Measurements from ENCODE around the gene ATXN1. TPM values are rescaled to one million over a fixed set of nuclear protein-coding genes. Genes with fewer than 3 reads are reported as not detected.
A peak's percentile ranks its signal among the peaks of the same experiment; 100 is the strongest.

Gene ATXN1
- total and polyA plus RNA-seq, 2 experiments from 2014 or later = 4.8 to 9.1 TPM

DNA sequence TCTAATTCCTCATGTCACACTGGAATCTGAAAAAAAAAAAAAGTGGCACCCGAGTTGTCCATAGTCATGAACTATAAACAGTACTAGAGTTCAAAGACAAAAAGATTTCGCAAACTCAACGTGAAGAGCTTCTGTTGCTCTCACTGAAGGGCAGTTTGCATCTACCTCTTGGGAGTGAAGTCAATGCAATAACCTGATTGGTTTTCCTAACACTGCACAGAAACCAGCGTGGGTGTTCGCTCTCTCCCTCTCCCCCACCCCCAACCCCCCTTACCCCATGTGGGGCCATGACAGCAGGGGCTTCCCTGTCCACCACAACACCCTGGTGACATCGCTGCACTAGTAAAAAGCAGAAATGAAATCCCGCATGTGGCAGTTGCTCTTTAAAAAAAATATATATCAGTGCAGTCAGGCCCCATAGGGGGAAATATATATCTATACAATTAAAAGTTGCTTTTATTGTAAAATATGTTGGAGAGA lies 456.0 kb downstream of the ATXN1 start (continued):
- TF ChIP-seq REST (IDR thresholded peaks at IDR 0.05; ENCODE audit: unreplicated experiment) = no peak
- TF ChIP-seq STAT1 (IDR thresholded peaks at IDR 0.05; ENCODE audit: unreplicated experiment) = no peak
- no peak for TF ChIP-seq EZH2 (IDR thresholded peaks at IDR 0.05; ENCODE audit: low read depth, unreplicated experiment)

GRCh38 chr6:16302721-16303552 lies 458.3 kb downstream of the ATXN1 start:
- Mint-ChIP-seq H3K4me3 (peak overlapping the region; percentile 53), H3K27ac (no peak overlapping the region), H3K9me3 (no peaks in the 10 kb centered on the region), H3K36me3 (ENCODE audit: low read depth) (no peaks in the 10 kb centered on the region), H3K4me1 (peaks cover 49% of the 10 kb centered on the region), H3K27me3 (ENCODE audit: insufficient read depth, low read depth, poor library complexity) (peaks cover 23% of the 10 kb centered on the region)
- Histone ChIP-seq H2AFZ (peak overlapping the region; percentile 88), H4K20me1 (replicated peaks; ENCODE audit: insufficient read depth) (no peaks in the 10 kb centered on the region), H3K9me2 (ENCODE audit: insufficient read depth) (no peaks in the 10 kb centered on the region), H3K79me2 (replicated peaks; ENCODE audit: insufficient read depth) (no peaks in the 10 kb centered on the region), H3K36me3 (ENCODE audit: insufficient read depth) (no peaks in the 10 kb centered on the region), H3K27me3 (ENCODE audit: insufficient read depth) (no peaks in the 10 kb centered on the region), H3F3A (replicated peaks; ENCODE audit: low read depth) (no peaks in the 10 kb centered on the region), H3K27ac (ENCODE audit: low read depth) (no peak overlapping the region), H3K4me1 (ENCODE audit: insufficient read depth) (peaks cover 33% of the 10 kb centered on the region), H3K4me2 (peak overlapping the region; percentile 45), H3K4me3 (no peak overlapping the region)
- DNase-seq (ENCODE audit: low spot score) (peak; percentile 48), ATAC-seq (peak; percentile 83)
- TF ChIP-seq NANOG (IDR thresholded peaks at IDR 0.05; ENCODE audit: borderline replicate concordance) (no peak), STAT1 (IDR thresholded peaks at IDR 0.05; ENCODE audit: unreplicated experiment) (no peak), CREB1 (CRISPR knock-in tag; IDR thresholded peaks at IDR 0.05; ENCODE audit: low read depth) (no peak), EZH2 (IDR thresholded peaks at IDR 0.05; ENCODE audit: low read depth, unreplicated experiment) (no peak), POLR2AphosphoS5 (IDR thresholded peaks at IDR 0.05; ENCODE audit: low read depth) (no peak), ETS1 (IDR thresholded peaks at IDR 0.05) (no peak)
- TF ChIP-seq, protein P1, sequence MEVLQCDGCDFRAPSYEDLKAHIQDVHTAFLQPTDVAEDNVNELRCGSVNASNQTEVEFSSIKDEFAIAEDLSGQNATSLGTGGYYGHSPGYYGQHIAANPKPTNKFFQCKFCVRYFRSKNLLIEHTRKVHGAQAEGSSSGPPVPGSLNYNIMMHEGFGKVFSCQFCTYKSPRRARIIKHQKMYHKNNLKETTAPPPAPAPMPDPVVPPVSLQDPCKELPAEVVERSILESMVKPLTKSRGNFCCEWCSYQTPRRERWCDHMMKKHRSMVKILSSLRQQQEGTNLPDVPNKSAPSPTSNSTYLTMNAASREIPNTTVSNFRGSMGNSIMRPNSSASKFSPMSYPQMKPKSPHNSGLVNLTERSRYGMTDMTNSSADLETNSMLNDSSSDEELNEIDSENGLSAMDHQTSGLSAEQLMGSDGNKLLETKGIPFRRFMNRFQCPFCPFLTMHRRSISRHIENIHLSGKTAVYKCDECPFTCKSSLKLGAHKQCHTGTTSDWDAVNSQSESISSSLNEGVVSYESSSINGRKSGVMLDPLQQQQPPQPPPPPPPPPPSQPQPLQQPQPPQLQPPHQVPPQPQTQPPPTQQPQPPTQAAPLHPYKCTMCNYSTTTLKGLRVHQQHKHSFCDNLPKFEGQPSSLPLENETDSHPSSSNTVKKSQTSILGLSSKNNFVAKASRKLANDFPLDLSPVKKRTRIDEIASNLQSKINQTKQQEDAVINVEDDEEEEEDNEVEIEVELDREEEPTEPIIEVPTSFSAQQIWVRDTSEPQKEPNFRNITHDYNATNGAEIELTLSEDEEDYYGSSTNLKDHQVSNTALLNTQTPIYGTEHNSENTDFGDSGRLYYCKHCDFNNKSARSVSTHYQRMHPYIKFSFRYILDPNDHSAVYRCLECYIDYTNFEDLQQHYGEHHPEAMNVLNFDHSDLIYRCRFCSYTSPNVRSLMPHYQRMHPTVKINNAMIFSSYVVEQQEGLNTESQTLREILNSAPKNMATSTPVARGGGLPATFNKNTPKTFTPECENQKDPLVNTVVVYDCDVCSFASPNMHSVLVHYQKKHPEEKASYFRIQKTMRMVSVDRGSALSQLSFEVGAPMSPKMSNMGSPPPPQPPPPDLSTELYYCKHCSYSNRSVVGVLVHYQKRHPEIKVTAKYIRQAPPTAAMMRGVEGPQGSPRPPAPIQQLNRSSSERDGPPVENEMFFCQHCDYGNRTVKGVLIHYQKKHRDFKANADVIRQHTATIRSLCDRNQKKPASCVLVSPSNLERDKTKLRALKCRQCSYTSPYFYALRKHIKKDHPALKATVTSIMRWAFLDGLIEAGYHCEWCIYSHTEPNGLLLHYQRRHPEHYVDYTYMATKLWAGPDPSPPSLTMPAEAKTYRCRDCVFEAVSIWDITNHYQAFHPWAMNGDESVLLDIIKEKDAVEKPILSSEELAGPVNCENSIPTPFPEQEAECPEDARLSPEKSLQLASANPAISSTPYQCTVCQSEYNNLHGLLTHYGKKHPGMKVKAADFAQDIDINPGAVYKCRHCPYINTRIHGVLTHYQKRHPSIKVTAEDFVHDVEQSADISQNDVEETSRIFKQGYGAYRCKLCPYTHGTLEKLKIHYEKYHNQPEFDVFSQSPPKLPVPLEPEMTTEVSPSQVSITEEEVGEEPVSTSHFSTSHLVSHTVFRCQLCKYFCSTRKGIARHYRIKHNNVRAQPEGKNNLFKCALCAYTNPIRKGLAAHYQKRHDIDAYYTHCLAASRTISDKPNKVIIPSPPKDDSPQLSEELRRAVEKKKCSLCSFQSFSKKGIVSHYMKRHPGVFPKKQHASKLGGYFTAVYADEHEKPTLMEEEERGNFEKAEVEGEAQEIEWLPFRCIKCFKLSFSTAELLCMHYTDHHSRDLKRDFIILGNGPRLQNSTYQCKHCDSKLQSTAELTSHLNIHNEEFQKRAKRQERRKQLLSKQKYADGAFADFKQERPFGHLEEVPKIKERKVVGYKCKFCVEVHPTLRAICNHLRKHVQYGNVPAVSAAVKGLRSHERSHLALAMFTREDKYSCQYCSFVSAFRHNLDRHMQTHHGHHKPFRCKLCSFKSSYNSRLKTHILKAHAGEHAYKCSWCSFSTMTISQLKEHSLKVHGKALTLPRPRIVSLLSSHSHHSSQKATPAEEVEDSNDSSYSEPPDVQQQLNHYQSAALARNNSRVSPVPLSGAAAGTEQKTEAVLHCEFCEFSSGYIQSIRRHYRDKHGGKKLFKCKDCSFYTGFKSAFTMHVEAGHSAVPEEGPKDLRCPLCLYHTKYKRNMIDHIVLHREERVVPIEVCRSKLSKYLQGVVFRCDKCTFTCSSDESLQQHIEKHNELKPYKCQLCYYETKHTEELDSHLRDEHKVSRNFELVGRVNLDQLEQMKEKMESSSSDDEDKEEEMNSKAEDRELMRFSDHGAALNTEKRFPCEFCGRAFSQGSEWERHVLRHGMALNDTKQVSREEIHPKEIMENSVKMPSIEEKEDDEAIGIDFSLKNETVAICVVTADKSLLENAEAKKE (CRISPR knock-in tag; IDR thresholded peaks at IDR 0.05) = no peak
- TF ChIP-seq, protein P2, sequence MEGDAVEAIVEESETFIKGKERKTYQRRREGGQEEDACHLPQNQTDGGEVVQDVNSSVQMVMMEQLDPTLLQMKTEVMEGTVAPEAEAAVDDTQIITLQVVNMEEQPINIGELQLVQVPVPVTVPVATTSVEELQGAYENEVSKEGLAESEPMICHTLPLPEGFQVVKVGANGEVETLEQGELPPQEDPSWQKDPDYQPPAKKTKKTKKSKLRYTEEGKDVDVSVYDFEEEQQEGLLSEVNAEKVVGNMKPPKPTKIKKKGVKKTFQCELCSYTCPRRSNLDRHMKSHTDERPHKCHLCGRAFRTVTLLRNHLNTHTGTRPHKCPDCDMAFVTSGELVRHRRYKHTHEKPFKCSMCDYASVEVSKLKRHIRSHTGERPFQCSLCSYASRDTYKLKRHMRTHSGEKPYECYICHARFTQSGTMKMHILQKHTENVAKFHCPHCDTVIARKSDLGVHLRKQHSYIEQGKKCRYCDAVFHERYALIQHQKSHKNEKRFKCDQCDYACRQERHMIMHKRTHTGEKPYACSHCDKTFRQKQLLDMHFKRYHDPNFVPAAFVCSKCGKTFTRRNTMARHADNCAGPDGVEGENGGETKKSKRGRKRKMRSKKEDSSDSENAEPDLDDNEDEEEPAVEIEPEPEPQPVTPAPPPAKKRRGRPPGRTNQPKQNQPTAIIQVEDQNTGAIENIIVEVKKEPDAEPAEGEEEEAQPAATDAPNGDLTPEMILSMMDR (conservative IDR thresholded peaks at IDR 0.05; ENCODE audit: low read depth in 2 of 2) = no peak

Data from GM23338 (cell line).